PC-9 (cell line): ENCODE measurements around the gene ARHGDIB. TPM values are rescaled to one million over a fixed set of nuclear protein-coding genes. Genes with fewer than 3 reads are reported as not detected.

Source experiments
- BruUV-seq: library from RNA; stranded (reverse); fragments of 400-500 nt; replicated peaks from 2 replicates; lab custom pipeline; 2021; lab: Mats Ljungman, UMichigan
- CTCF ChIA-PET: fragments of 300-600 bp; sonication (Branson Sonifier 250); formaldehyde crosslinking; loops from one replicate; lab custom pipeline; 2022; ENCODE audit warnings: antibody characterized with exemption; lab: Charles Lee
- POLR2A ChIA-PET: fragments of 300-600 bp; sonication (Branson Sonifier 250); formaldehyde crosslinking; loops from one replicate; lab custom pipeline; 2022; ENCODE audit warnings: antibody characterized with exemption; ENCODE audit not compliant: unreplicated experiment; lab: Charles Lee
- DNase-seq, 2 experiments: peaks; one replicate each; pipeline versions ENCODE4 v3.0.0 to v3.0.0-alpha.2; 2015 to 2022; ENCODE audit warnings: mixed read lengths in 1 of 2
- H2AFZ ChIP-seq: fragments of 200-600 bp; sonication (generic); 2 replicates; pipeline ENCODE4 v1.8.1; 2017; ENCODE audit warnings: antibody characterized with exemption
- H3F3A ChIP-seq: fragments of 200-600 bp; sonication (generic); 2 replicates; pipeline ENCODE4 v1.8.1; 2017; ENCODE audit warnings: antibody characterized with exemption, mild to moderate bottlenecking, low read depth; ENCODE audit not compliant: insufficient read depth
- H3K27ac ChIP-seq: fragments of 200-600 bp; sonication (generic); 2 replicates; pipeline ENCODE4 v1.6.1; 2016; ENCODE audit warnings: mixed run types
- H3K27me3 ChIP-seq: fragments of 200-600 bp; sonication (generic); 2 replicates; pipeline ENCODE4 v1.6.1; 2016; ENCODE audit warnings: low read depth, mixed run types; ENCODE audit not compliant: insufficient read depth
- H3K36me3 ChIP-seq: fragments of 200-600 bp; sonication (generic); 2 replicates; pipeline ENCODE4 v1.6.1; 2016; ENCODE audit warnings: low read depth, mixed run types
- H3K4me1 ChIP-seq: fragments of 200-600 bp; sonication (generic); replicated peaks from 2 replicates; pipeline ENCODE4 v1.6.1; 2016; ENCODE audit warnings: mixed run types; ENCODE audit not compliant: insufficient read depth
- H3K4me2 ChIP-seq: fragments of 200-600 bp; sonication (generic); 2 replicates; pipeline ENCODE4 v1.6.1; 2017; ENCODE audit warnings: mixed run types
- H3K4me3 ChIP-seq: fragments of 200-600 bp; sonication (generic); 2 replicates; pipeline ENCODE4 v1.6.1; 2016; ENCODE audit warnings: mixed run types
- H3K79me2 ChIP-seq: fragments of 200-600 bp; sonication (generic); 2 replicates; pipeline ENCODE4 v1.6.1; 2017; ENCODE audit warnings: low read depth, mixed run types
- H3K9me2 ChIP-seq: fragments of 200-600 bp; sonication (generic); 2 replicates; pipeline ENCODE4 v1.8.1; 2017; ENCODE audit warnings: mild to moderate bottlenecking; ENCODE audit not compliant: insufficient read depth
- H3K9me3 ChIP-seq: fragments of 200-600 bp; sonication (generic); 2 replicates; pipeline ENCODE4 v1.8.1; 2016; ENCODE audit warnings: low read depth; ENCODE audit not compliant: insufficient read depth
- H4K20me1 ChIP-seq: fragments of 200-600 bp; sonication (generic); 2 replicates; pipeline ENCODE4 v1.8.1; 2017; ENCODE audit not compliant: insufficient read depth
- CTCF ChIP-seq: fragments of 200-600 bp; sonication (generic); conservative IDR thresholded peaks from 2 replicates; pipeline ENCODE4 v1.6.1; 2017; ENCODE audit warnings: mixed run types, antibody characterized with exemption, mild to moderate bottlenecking, moderate library complexity
- EZH2 ChIP-seq: fragments of 200-600 bp; sonication (generic); IDR thresholded peaks from 2 replicates; pipeline ENCODE4 v1.8.0; 2017; ENCODE audit warnings: antibody characterized with exemption, low read depth
- intact Hi-C: fragments of 100-400 bp; cut with micrococcal nuclease; formaldehyde crosslinking; loops from one replicate; pipeline ENCODE4 v1.10.0; 2022; ENCODE audit not compliant: unreplicated experiment
- total RNA-seq: library from RNA; stranded (reverse); gene quantifications from 2 replicates; pipeline ENCODE4 v1.2.3, GENCODE V29; 2021

Gene ARHGDIB
- total RNA-seq, 1 experiment from 2014 or later: 470 TPM

- ChIA-PET POLR2A (no interaction called here), CTCF (interaction anchor here (0.7 kb wide), 1 partner anchor 286 kb away, joined by 3 read pairs; no protein-coding TSS in a partner anchor)
- Histone ChIP-seq H3K27me3 (no peaks in the 10 kb centered on the region), H3K9me3 (no peaks in the 10 kb centered on the region), H2AFZ (no peak overlapping the region), H3K36me3 (0 out of 2 replicates have a peak, but pooled peaks cover 5% of the 10 kb centered on the region), H4K20me1 (no peaks in the 10 kb centered on the region), H3K4me2 (peak overlapping the region; percentile 81), H3K4me3 (peak overlapping the region; percentile 54; the same call in 1 of the 2 replicates), H3K9me2 (no peaks in the 10 kb centered on the region), H3K4me1 (peaks cover 60% of the 10 kb centered on the region), H3K27ac (peak overlapping the region; percentile 83), H3F3A (peaks cover 31% of the 10 kb centered on the region), H3K79me2 (peaks cover 47% of the 10 kb centered on the region)
- no peak for DNase-seq
- TF ChIP-seq EZH2 (no peak), CTCF (no peak)
- intact Hi-C loops: no loop called here
- no TSS peak for BruUV-seq
Measured at GRCh38 chr12:14959463-14959862, 1.9 kb downstream of the ARHGDIB start.

GRCh38 chr12:14959126-14959440 is 2.3 kb downstream of the ARHGDIB start:
- CTCF ChIA-PET: interaction anchor here (0.7 kb wide), 1 partner anchor 285 kb away, joined by 3 read pairs; no protein-coding TSS in a partner anchor
- Histone ChIP-seq H3F3A (peaks cover 35% of the 10 kb centered on the region), H3K27me3 (no peaks in the 10 kb centered on the region), H3K79me2 (peaks cover 48% of the 10 kb centered on the region), H2AFZ (no peak overlapping the region), H3K4me3 (0 out of 2 replicates have a peak overlapping the region, but pooled peaks have one; percentile 54), H3K4me1 (peaks cover 64% of the 10 kb centered on the region), H3K27ac (no peak overlapping the region; the same call in 1 of the 2 replicates), H3K36me3 (0 out of 2 replicates have a peak, but pooled peaks cover 5% of the 10 kb centered on the region), H3K9me3 (no peaks in the 10 kb centered on the region), H3K9me2 (no peaks in the 10 kb centered on the region), H4K20me1 (no peaks in the 10 kb centered on the region), H3K4me2 (peak overlapping the region; percentile 81)
- no peak for TF ChIP-seq CTCF
- no peak for TF ChIP-seq EZH2
- no TSS peak for BruUV-seq
- intact Hi-C loops: no loop called here
- POLR2A ChIA-PET: interaction anchor here (0.6 kb wide), 1 partner anchor 543 kb away, joined by 3 read pairs; no protein-coding TSS in a partner anchor
- DNase-seq: no peak

- TF ChIP-seq CTCF: no peak
- TF ChIP-seq EZH2: no peak
- Histone ChIP-seq H2AFZ (no peak overlapping the region), H3K4me1 (peaks cover 66% of the 10 kb centered on the region), H3K9me3 (no peaks in the 10 kb centered on the region), H3F3A (peaks cover 39% of the 10 kb centered on the region), H3K27ac (no peak overlapping the region), H3K36me3 (0 out of 2 replicates have a peak, but pooled peaks cover 5% of the 10 kb centered on the region), H3K4me3 (no peak overlapping the region), H4K20me1 (no peaks in the 10 kb centered on the region), H3K9me2 (no peaks in the 10 kb centered on the region), H3K79me2 (peaks cover 53% of the 10 kb centered on the region), H3K4me2 (0 out of 2 replicates have a peak overlapping the region, but pooled peaks have one; percentile 81), H3K27me3 (no peaks in the 10 kb centered on the region)
- no TSS peak for BruUV-seq
- POLR2A ChIA-PET: interaction anchor here (0.6 kb wide), 1 partner anchor 544 kb away, joined by 3 read pairs; no protein-coding TSS in a partner anchor
- DNase-seq: no peak
- CTCF ChIA-PET: no interaction called here
- intact Hi-C loops: no loop called here
Measured at GRCh38 chr12:14958361-14959125, 2.9 kb downstream of the ARHGDIB start.
